HepG2 (cell line): ENCODE measurements around the gene FAM167B. TPM values are rescaled to one million over a fixed set of nuclear protein-coding genes. Genes with fewer than 3 reads are reported as not detected.

ENCODE experiments used
- ATF3 ChIP-seq: sonication (generic); formaldehyde crosslinking; IDR thresholded peaks from 2 replicates; pipeline ENCODE4 v1.4.0; 2020; ENCODE audit warnings: missing genetic modification reagents
- CAMTA2 ChIP-seq: sonication (generic); formaldehyde crosslinking; IDR thresholded peaks from 2 replicates; pipeline ENCODE4 v1.4.0; 2020; ENCODE audit warnings: mild to moderate bottlenecking, missing genetic modification reagents, borderline replicate concordance
- GTF3A ChIP-seq: sonication (generic); formaldehyde crosslinking; conservative IDR thresholded peaks from 2 replicates; pipeline ENCODE4 v1.4.0; 2020; ENCODE audit warnings: mild to moderate bottlenecking, missing genetic modification reagents
- HNF4A ChIP-seq: sonication (generic); formaldehyde crosslinking; IDR thresholded peaks from 2 replicates; pipeline ENCODE4 v1.4.0; 2020; ENCODE audit warnings: missing genetic modification reagents
- IKZF5 ChIP-seq: IDR thresholded peaks from 2 replicates; pipeline ENCODE4 v1.6.1; 2018; ENCODE audit warnings: missing genetic modification reagents, mild to moderate bottlenecking, missing compliant biosample characterization
- KDM6A ChIP-seq: IDR thresholded peaks from 2 replicates; pipeline ENCODE4 v1.6.1; 2016; ENCODE audit warnings: low read depth
- KLF16 ChIP-seq, 2 experiments: sonication (generic) in 1 of 2; formaldehyde crosslinking in 1 of 2; IDR thresholded peaks; 2 replicates each; pipeline versions ENCODE4 v1.6.1 to v1.8.0; 2016 to 2023; ENCODE audit warnings: missing genetic modification reagents in 2 of 2, missing compliant biosample characterization in 1 of 2
- MAFG ChIP-seq: sonication (generic); formaldehyde crosslinking; IDR thresholded peaks from 2 replicates; pipeline ENCODE4 v1.5.1; 2020; ENCODE audit warnings: mild to moderate bottlenecking, missing genetic modification reagents
- MTA1 ChIP-seq: sonication (generic); formaldehyde crosslinking; IDR thresholded peaks from 2 replicates; pipeline ENCODE4 v1.4.0; 2020; ENCODE audit warnings: missing genetic modification reagents, mild to moderate bottlenecking, borderline replicate concordance
- NR2F6 ChIP-seq, 2 experiments: IDR thresholded peaks; 2 replicates each; pipeline ENCODE4 v1.6.1; 2016; ENCODE audit warnings: antibody characterized with exemption in 1 of 2, mild to moderate bottlenecking in 1 of 2
- PCBP2 ChIP-seq: fragments of 200-400 bp; formaldehyde crosslinking; optimal IDR thresholded peaks from 2 replicates; pipeline ENCODE3; 2018; ENCODE audit warnings: low read length, low read depth; ENCODE audit not compliant: poor library complexity, severe bottlenecking
- PLSCR1 ChIP-seq: sonication (generic); formaldehyde crosslinking; IDR thresholded peaks from 2 replicates; pipeline ENCODE4 v1.5.0; 2020; ENCODE audit warnings: missing genetic modification reagents, mild to moderate bottlenecking, borderline replicate concordance
- POLR2A ChIP-seq, 2 experiments: IDR thresholded peaks; 2 replicates each; pipeline ENCODE4 v1.6.1; 2011; ENCODE audit warnings: low read depth in 2 of 2, low read length in 2 of 2, mild to moderate bottlenecking in 1 of 2, moderate library complexity in 1 of 2; ENCODE audit not compliant: insufficient read depth in 1 of 2
- SCMH1 ChIP-seq: sonication (generic); formaldehyde crosslinking; IDR thresholded peaks from 2 replicates; pipeline ENCODE4 v1.9.0; 2021; ENCODE audit warnings: missing genetic modification reagents, mild to moderate bottlenecking, borderline replicate concordance
- SMAD9 ChIP-seq: sonication (generic); formaldehyde crosslinking; IDR thresholded peaks from 2 replicates; pipeline ENCODE4 v1.5.1; 2020; ENCODE audit warnings: mild to moderate bottlenecking, missing genetic modification reagents
- ZBTB8A ChIP-seq: sonication (generic); formaldehyde crosslinking; IDR thresholded peaks from 2 replicates; pipeline ENCODE4 v1.4.0; 2020; ENCODE audit warnings: mild to moderate bottlenecking, low read depth, missing genetic modification reagents, borderline replicate concordance
- ZIK1 ChIP-seq: sonication (generic); formaldehyde crosslinking; IDR thresholded peaks from 2 replicates; pipeline ENCODE4 v1.5.0; 2020; ENCODE audit warnings: mild to moderate bottlenecking, low read depth, missing genetic modification reagents, borderline replicate concordance
- ZNF256 ChIP-seq: sonication (generic); formaldehyde crosslinking; conservative IDR thresholded peaks from 2 replicates; pipeline ENCODE4 v1.4.0; 2020; ENCODE audit warnings: missing genetic modification reagents
- ZNF30 ChIP-seq: sonication (generic); formaldehyde crosslinking; IDR thresholded peaks from 2 replicates; pipeline ENCODE4 v1.5.0; 2020; ENCODE audit warnings: mild to moderate bottlenecking, missing genetic modification reagents
- ZNF34 ChIP-seq: sonication (generic); formaldehyde crosslinking; IDR thresholded peaks from 2 replicates; pipeline ENCODE4 v1.4.0; 2020; ENCODE audit warnings: mild to moderate bottlenecking, missing genetic modification reagents, borderline replicate concordance
- ZNF512 ChIP-seq: sonication (generic); formaldehyde crosslinking; IDR thresholded peaks from 2 replicates; pipeline ENCODE4 v1.4.0; 2020; ENCODE audit warnings: mild to moderate bottlenecking, missing genetic modification reagents
- ZNF552 ChIP-seq: sonication (generic); formaldehyde crosslinking; IDR thresholded peaks from 2 replicates; pipeline ENCODE4 v1.9.0; 2022; ENCODE audit warnings: missing genetic modification reagents, mild to moderate bottlenecking, borderline replicate concordance
- ZNF556 ChIP-seq: sonication (generic); formaldehyde crosslinking; IDR thresholded peaks from 2 replicates; pipeline ENCODE4 v1.4.0; 2020; ENCODE audit warnings: mild to moderate bottlenecking, missing genetic modification reagents, borderline replicate concordance
- ZNF569 ChIP-seq: sonication (generic); formaldehyde crosslinking; IDR thresholded peaks from 2 replicates; pipeline ENCODE4 v1.5.0; 2020; ENCODE audit warnings: mild to moderate bottlenecking, missing genetic modification reagents, moderate library complexity, borderline replicate concordance
- ZNF781 ChIP-seq: sonication (generic); formaldehyde crosslinking; IDR thresholded peaks from 2 replicates; pipeline ENCODE4 v1.5.1; 2020; ENCODE audit warnings: borderline replicate concordance, mild to moderate bottlenecking, missing genetic modification reagents; ENCODE audit errors: not compliant biosample characterization
- polyA plus RNA-seq, 8 experiments: library from polyadenylated mRNA; depleted of rRNA in 3 of 8; stranded (reverse) in 7 of 8; unstranded in 1 of 8; fragments of >200 nt; fragmentation: Illumina TruSeq in 4 of 8; extraction: Trizol in 4 of 8; gene quantifications; 2 replicates each; pipeline versions ENCODE4 v1.2.1 to v1.2.3, GENCODE V29; 2011 to 2016; ENCODE audit warnings: low read depth in 4 of 8, missing spikeins in 1 of 8, mixed read lengths in 1 of 8; ENCODE audit not compliant: insufficient read depth in 1 of 8
- total RNA-seq, 5 experiments: library from RNA; depleted of rRNA; stranded (reverse); fragments of >200 nt; fragmentation: Illumina TruSeq; extraction: Trizol; gene quantifications; 2 replicates each; pipeline ENCODE4 v1.2.3, GENCODE V29; 2016; ENCODE audit warnings: low read depth in 1 of 5

The FAM167B gene
- total and polyA plus RNA-seq, 2 of the 13 experiments (the other 11 are each of a cell fraction or from before 2014, with no cell fraction given), result 0.15 to 0.70 TPM

- TF ChIP-seq PCBP2 (no peak), MAFG (CRISPR knock-in tag) (no peak), HNF4A (CRISPR knock-in tag) (no peak), POLR2A (IDR thresholded peaks at IDR 0.05; ENCODE audit: insufficient read depth in 1 of 2, low read depth in 2 of 2, low read length in 2 of 2) (peak; percentile 64 to 78), PLSCR1 (CRISPR knock-in tag) (peak; percentile 22; the same call in 1 of the 2 replicates), ZNF256 (no peak), GTF3A (no peak), MTA1 (CRISPR knock-in tag) (no peak; the same call in 1 of the 2 replicates), ZNF556 (0 out of 2 replicates have a peak, but pooled peaks have one; percentile 27), ATF3 (CRISPR knock-in tag) (no peak), ZNF512 (CRISPR knock-in tag) (no peak), ZNF34 (CRISPR knock-in tag) (no peak), ZNF569 (CRISPR knock-in tag) (no peak), IKZF5 (peak; percentile 56; the same call in 1 of the 2 replicates), ZIK1 (CRISPR knock-in tag) (0 out of 2 replicates have a peak, but pooled peaks have one; percentile 22), KDM6A (CRISPR knock-in tag) (no peak), NR2F6 (IDR thresholded peaks at IDR 0.05) (no peak), NR2F6 (CRISPR knock-in tag; IDR thresholded peaks at IDR 0.05) (no peak), ZNF30 (no peak), SCMH1 (CRISPR knock-in tag) (no peak), CAMTA2 (CRISPR knock-in tag) (no peak), ZBTB8A (no peak), ZNF781 (CRISPR knock-in tag) (no peak), SMAD9 (CRISPR knock-in tag) (no peak), KLF16 (CRISPR knock-in tag; IDR thresholded peaks at IDR 0.05) (peak in 1 of 2 experiments; percentile 45; a peak in 1 of 4 replicates), ZNF552 (CRISPR knock-in tag) (no peak)
These were observed 41.3 kb upstream of the FAM167B start, which contains the start of gene IQCC (continued) for GRCh38 chr1:32205401-32206370.
